GM21786 (cell line): ENCODE measurements around the gene MARK3.
"Not testable (repeated sequence)": the region's sequence is repeated elsewhere in the genome, so short reads cannot be mapped to it uniquely, and the experiment has no call there.

Experiments used
- ATAC-seq: cut with Tn5 transposase; IDR thresholded peaks from one replicate; pipeline ENCODE4 v1.9.1; 2021; ENCODE audit not compliant: unreplicated experiment

The MARK3 gene

DNA sequence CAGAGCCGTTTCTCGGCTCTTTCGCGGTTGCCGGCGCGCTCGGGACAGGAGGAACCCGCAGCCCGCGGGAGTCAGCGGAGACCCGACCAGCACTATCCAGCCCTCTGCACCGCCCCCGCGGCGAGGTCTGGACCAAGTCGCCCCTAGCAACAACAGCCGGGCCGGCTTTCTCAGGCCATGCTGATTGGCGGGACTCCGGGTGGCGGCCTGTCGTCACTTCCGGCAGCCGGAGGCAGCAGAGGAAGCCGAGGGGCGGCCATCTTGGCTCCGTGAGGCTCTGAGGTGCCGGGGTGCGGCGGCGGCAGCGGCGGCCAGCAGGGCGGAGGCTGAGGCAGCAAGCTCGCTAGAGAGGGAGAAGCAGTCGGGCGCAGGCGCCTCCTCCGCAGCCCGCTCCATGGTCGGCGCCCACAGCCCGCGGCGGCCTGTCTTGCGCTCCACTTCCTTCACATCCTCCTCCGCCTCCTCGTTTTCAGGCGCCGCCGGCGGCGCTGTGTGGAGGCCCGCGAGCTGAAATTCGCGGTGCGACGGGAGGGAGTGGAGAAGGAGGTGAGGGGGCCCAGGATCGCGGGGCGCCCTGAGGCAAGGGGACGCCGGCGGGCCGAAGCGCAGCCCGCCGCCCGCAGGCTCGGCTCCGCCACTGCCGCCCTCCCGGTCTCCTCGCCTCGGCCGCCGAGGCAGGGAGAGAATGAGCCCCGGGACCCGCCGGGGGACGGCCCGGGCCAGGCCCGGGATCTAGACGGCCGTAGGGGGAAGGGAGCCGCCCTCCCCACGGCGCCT is at the start of gene MARK3:
Gene MARK3 (plus strand): TSS at position 264 of the 777 bp plus-strand sequence. CDS start 615 bp downstream, outside the sequence.
- ATAC-seq = peak; percentile 92

DNA sequence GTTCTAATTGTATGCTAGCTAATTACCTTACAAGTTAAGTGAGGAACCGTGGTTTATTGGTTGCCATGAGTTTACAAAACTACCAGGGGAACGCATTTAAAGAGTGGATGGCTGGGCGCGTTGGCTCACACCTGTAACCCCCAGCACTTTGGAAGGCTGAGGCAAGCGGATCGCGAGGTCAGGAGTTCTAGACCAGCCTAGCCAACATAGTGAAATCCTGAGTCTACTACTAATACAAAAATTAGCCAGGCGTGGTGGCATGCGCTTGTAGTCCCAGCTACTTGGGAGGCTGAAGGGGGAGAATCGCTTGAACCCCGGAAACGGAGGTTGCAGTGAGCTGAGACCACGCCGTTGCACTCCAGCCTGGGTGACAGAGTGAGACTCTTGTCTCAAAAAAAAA is 49.0 kb upstream of the MARK3 start:
- ATAC-seq = no peak

DNA sequence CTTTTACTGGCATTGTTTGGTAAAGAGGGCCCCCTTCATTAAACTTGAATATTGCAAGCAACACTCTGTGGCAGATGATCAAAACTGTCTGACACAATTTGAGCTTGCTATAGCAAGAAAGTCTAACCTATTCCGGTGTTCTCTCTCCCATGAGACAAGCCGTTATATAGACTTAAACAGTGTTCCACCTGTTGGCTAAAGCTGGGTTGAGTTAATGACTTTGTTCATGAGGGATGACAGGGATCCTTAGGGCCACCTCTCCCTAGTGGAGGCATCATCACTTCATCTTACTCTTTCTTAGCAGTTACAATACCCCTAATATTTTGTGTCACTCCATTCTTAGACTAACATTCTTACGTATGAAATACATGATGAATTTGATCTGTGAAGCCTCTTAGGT is 47.4 kb upstream of the MARK3 start:
- no peak for ATAC-seq

DNA sequence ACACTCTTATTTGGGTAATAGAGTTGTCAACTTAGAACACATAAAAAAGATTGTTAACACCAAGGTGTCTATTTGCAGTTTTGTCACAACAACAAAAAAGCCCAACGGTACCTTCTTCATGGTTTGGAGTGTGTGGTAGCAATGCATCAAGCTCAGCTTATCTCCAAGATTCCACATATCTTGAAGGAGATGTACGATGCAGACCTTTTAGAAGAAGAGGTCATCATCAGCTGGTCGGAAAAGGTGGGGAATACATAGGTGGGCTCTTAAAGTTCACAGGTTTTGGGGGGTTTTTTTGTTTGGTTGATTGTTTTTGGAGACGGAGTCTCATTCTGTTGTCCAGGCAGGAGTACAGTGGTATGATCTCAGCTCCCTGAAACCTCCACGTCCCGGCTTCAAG is 45.7 kb upstream of the MARK3 start:
- ATAC-seq = no peak

DNA sequence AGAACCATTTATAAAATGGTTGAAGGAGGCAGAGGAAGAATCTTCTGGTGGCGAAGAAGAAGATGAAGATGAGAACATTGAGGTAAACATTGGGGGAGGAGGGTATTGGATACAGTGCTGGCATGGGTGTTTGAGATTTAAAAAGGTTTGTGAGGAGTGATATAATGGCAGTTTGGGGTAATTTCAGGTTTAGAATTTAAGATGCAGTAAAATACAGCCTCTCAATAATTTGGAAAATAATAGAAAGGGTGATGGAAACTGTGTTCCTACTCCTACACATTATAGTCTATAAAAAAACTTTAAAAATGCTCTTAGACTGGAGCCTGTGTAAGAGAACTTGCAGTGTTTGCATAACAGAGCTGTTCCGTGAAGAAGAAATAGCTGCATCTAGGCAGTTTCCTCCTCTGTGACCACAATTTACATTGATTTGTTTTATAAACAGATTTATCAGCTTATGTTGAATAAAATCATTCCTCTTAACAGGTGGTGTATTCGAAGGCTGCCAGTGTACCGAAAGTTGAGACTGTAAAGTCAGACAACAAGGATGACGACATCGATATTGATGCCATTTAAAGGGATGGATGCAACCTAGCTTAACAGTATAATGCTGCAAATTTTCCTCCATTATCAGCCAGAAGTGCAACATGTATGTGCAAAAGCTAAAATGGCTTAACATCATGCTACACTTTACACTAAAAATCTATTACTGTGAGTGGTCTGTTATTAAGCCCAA is 44.6 kb upstream of the MARK3 start:
- no peak for ATAC-seq

DNA sequence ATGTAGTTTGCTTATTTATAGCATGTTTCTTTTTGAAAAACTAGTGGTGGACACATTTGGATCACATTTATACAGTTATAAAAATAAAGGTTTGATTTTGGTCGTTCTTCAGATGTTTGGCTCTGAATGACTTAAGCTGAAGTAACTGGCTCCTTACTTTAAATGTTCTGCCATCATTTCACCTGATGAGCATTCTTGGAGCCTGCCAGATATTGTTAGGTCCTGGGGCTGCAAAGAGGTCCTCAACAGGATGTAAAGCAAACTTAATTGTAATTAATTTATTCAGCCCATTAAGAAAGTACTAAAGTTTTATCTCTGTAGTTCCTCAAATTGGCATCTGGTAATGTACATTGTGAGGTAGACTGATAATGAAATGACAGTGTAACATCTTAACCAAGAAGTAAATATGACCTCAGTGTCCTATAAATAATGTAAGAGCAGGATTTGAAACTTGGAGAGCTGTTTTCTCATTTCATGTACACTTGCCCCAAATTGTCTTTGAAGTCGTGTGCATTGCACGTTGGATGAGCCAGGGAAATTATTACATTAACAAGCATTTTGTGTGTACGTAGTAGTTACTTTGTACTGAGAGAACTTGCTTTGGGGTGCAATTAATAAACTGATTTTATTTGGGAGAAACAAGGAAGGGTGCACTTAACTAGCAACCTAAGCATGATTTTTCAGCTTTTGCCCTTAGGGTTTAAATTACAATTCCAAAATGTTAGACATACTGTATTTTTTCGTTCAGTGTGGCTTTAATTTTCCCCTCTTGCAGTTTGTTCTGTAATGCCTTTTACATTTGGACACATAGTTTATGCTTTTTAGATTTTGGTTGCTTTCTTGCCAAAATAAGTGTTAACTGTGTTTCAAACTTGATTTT is 43.7 kb upstream of the MARK3 start:
- ATAC-seq = no peak

DNA sequence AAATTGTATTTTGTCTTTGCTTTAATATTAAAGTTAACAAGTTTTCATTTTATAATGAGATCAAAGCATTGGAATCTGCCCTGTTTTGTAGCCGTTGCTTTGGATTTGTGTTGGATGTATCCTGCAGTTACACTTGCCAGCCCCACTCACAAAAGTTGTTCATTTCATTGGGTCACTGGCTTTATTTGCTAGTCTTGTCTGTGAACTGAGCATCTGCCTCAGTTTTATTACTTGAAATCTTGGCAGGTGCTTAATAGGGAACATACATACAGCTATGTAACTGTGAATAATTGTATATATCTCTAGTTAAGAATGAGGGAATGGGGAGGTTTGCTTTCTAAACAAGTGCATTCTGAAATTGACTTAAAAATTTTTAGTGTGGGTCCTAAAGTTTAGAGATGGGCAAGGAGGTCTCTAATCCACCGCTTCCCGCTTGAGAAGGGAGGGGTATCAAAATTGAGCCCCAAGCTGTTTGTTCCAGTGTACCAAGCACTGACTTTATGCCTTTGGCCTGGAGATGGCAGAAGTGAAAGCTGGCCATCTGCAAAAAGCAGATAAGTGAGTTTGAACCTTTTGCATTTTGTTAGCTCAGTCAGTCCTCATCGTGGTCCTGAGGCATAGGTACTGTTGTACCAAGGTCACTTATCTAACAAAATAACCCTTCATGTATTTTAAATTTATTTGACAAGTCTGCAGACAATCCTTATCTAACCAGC is 41.9 kb upstream of the MARK3 start:
- no peak for ATAC-seq

DNA sequence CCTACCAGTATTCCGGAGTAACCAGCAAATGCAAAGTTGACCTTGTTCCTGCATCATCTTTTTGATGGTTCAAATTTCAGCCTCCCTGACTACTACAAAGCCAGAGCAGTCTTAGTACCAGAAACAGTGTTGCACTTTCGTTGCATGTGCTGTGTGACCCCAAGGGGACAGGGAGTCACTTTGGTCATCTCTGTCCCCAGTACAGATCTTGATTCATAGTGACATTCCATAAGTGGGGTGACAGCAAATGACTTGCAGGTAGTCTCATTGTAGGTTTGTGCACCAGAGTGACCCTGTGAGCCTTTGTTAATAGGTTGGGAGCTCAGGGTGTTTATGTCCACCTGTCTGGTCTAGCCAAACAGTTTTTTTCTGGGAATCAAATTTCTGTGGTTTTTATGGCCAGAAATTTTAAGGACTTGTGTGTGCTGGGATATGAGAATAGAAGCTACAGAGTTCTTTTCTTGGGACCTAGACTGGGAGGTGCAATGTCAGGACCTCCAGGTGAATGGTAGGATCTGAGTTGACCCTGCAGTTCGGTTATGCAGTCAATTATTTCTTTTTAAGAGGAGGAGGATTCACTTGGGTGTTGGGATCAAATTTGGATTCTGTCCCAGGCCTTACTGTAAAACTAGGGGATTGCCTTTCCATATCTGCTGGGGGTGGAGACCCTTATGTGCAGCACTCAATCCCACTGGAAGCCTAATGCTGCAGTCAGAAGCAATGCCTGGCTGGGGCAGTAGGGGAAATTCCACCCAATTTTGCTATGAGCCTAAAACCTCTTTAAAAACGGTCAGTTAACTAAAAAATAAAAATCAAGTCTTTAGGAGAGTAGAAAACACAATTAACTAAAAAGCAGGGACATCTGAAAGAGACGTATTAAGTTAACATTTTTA is 41.1 kb upstream of the MARK3 start:
- ATAC-seq = no peak

DNA sequence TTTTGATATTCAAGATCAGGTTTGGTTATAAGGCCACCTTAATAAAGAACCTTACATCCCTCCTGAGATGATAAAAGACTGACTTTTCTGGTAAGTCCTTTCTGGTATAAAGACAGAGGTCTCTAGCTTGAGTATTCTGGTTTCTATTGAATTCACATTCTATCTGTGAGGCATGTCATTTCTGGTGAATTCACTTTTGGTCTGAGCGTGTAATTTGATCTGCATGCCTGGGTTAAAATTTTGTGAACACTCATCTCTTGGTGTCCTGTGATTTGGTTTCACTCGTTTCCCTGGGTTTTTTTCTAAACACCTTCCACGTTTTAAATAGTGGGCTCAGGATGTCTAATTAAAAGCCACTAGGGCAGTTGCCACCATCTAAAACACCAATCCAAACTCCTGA is 38.9 kb upstream of the MARK3 start:
- ATAC-seq = no peak

DNA sequence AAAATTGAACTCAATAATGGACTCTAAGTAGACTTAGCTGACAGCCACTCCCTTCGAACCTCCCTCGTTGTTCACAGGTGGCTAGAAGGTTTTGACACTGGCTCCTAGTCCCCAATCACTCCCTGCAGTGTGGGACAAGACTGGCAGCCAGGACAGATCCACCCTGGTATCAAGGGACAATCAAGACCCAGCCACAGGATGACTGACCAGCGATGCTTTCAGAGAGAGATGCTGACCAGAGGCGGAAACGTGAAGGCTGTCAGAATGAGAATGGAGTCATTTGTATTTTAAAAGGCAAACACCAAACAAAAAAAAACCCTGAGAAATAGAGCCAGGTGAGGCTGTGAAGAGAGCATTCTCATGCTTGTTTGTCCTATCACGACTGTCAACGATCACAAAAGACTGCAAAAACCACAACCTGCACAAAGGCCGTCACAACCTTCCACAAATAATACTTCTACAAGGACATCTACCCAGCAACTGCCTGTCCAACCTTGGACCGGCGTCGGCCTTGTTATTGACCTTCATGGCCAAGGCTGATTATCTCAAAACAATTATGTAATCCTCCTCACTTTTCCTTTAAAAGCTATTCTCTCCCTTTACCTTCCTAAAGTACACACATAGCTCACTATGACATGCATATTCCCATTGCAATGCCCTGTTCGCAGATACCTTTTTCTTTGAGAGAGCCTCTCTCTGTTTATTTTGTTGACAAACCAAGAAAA is 38.0 kb upstream of the MARK3 start:
- no peak for ATAC-seq

DNA sequence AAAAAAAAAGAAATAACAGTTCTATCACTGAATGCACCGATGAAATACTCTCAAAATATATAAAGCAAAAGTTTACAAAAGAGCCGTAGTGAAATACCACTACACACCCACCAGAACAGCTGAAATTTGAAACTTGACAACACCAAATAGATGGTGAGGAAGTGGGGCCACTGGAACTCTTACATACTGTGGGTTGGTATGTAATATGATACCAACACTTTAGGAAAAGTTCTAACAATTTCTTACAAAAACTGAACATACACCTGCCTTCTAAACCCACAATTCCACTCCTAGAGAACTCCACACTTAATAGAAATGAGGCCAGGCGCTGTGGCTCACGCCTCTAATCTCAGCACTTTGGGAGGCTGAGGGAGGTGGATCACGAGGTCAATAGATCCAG is 37.1 kb upstream of the MARK3 start:
- ATAC-seq = no peak

DNA sequence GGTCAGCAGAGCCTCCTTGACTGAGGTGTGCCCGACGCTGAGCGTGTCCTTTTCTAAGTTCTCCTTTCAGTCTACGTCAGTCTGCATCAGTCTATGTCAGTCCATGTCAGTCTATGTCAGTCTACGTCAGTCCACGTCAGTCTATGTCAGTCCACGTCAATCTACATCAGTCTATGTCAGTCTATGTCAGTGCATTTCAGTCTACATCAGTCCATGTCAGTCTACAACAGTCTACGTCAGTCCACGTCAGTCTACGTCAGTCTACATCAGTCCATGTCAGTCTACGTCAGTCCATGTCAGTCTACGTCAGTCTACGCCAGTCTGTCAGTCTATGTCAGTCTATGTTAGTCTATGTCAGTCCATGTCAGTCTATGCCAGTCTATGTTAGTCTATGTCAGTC is 35.2 kb upstream of the MARK3 start:
- ATAC-seq = no peak

DNA sequence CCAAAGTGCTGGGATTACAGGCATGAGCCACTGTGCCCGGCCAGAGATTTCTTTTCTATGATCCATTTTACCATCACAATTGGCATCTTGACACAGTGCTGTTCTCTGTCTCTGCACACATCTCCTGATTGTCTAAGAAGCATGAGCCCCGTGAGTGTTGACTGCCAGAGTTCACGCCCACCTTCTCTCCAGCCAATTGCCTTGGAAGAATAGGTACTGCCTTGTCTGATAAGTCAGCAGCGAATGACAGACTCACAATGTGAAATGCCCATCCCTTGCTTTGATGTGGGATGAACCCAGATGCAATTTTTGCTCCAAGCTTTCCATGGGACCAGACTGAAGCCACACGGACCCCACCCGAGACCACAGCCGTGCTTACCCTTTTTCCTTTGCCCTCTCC is 31.9 kb upstream of the MARK3 start:
- ATAC-seq = no peak

DNA sequence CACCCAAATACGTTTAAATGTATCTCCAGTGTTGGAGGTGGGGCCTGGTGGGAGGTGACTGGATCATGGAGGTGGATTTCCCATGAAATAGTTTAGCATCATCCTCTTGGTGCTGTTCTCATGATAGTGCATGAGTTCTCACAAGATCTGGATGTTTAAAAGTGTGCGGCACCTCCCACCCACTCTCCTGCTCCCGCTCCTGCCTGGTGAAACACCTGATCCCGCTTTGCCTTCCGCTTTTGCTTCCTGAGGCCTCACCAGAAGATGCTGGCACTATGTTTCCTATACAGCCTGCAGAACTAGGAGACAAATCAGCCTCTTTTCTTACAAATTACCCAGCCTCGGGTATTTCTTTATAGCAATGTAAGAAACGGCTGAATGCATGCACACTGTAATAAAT is 31.1 kb upstream of the MARK3 start:
- no peak for ATAC-seq

DNA sequence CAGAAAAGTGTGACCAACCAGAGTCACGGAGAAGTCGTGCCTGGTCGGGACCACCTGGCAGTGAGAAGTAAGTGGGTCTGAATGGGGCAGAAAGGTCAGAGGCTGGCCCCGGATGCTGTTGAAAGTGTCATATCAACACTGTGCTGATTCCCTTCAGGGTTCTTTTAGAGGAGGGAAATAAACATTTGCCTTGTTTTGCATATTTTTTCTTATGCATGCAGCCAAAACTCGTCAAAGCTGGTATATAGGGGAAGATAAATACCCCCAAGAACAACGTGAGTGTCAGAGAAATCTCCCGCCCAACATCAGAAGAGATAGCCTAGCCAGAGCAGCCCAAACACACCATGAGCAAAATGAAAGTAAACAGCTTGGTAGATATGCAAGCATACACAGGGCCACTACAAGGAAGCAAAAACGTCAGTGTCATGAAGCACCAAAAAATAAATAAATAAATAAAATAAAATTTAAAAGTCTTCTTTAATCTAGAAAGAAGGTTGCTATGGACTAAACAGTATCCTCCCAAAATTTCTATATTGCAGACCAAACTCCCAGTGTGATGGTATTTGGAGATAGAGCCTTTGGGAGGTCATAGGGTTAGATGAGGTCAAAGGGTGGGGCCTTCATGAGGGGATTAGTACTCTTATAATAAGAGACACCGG is 29.1 kb upstream of the MARK3 start:
- no peak for ATAC-seq

DNA sequence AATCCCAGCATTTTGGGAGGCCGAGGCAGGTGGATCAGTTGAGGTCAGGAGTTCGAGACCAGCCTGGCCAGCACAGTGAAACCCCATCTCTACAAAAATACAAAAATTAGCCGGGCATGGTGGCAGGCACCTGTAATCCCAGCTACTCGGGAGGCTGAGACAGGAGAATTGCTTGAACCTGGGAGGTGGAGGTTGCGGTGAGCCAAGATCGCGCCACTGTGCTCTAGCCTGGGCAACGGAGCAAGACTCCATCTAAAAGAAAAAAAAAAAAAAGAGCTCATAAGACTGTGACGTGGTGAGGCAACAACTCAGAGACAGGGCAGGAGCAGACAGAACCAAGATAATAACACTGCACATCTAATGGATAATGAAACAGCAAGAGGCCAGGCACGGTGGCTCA is 27.7 kb upstream of the MARK3 start:
- ATAC-seq = not testable (repeated sequence)

DNA sequence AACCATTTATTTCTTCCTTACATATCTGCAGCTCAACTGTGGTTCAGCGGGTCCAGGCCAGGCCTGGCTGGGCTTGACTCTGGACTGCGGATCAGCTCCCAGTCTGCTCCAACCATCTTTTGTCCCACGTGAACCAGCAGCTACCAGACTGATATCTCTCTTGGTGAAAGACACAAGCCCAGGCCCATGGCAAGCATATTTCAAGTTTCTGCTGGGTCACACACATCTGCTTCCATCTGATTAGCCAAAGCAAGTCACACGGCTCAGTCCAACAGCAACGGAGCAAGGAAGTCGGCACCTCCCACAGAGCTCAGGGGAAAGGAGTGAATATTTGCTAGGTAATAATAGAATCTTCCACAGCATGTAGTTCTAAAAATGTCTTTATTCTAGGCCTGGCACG is 24.7 kb upstream of the MARK3 start:
- ATAC-seq = no peak

DNA sequence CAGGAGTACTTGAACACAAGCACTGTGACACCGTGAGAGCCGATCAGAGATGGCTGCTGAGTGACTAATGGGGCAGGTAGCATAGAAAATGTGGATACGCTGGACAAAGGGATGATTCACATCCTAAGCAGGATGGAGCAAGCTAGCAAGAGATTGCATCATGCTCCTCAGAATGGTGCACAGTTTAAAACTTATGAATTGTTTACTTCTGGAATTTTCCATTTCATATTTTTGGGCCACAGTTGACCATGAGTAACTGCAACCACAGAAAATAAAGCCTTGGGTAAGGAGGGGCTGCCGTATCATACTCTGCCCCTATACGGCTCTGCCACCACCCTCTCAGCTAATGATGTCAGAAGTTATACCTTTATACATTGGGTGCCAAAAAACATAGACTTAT is 23.3 kb upstream of the MARK3 start:
- ATAC-seq = no peak

DNA sequence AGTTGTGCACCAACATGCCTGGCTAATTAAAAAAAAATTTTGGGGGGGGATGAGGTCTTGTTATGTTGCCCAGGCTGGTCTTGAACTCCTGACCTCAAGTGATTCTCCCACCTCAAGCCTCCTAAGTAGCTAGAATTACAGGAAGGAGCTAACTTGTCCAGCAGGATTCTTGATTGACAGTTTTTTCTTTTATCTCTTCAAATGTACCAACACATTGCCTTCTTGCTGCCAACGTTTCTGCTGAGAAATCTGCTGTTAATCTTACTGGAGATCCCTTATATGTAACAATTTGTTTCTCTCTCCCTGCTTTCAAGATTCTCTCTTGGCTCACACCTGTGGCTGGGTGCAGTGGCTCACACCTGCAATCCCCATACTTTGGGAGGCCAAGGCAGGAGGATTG is 22.4 kb upstream of the MARK3 start:
- no peak for ATAC-seq
